ENCODE measurements around the gene BACE2.
"Not testable (repeated sequence)": the region's sequence is repeated elsewhere in the genome, so short reads cannot be mapped to it uniquely, and the experiment has no call there.

The BACE2 gene

GRCh38 chr21:41189150-41189745 lies 21.3 kb downstream of the BACE2 start:
- no peak for TF ChIP-seq CTCF (IDR thresholded peaks at IDR 0.05)
- Histone ChIP-seq H3K36me3 (no peaks in the 10 kb centered on the region), H3K27ac (no peak overlapping the region), H3K27me3 (no peaks in the 10 kb centered on the region), H3K4me3 (ENCODE audit: low read depth in 1 of 2, low read length in 1 of 2) (no peak overlapping the region), H3K9me3 (no peaks in the 10 kb centered on the region), H3K4me1 (ENCODE audit: control insufficient read depth in 1 of 2, insufficient read depth in 1 of 2, low read depth in 1 of 2, low read length in 1 of 2) (no peaks in the 10 kb centered on the region)

- H3K4me3 ChIP-seq (ENCODE audit: low read depth in 1 of 2, low read length in 1 of 2); H3K27me3 ChIP-seq; H3K36me3 ChIP-seq; H3K4me1 ChIP-seq (ENCODE audit: control insufficient read depth in 1 of 2, insufficient read depth in 1 of 2, low read depth in 1 of 2, low read length in 1 of 2); H3K9me3 ChIP-seq; H3K27ac ChIP-seq: not testable (repeated sequence)
Observed at GRCh38 chr21:41192552-41192951, 24.6 kb downstream of the BACE2 start.

- TF ChIP-seq CTCF (IDR thresholded peaks at IDR 0.05), result no peak
- Histone ChIP-seq H3K27ac (no peak overlapping the region), H3K27me3 (no peaks in the 10 kb centered on the region), H3K9me3 (no peaks in the 10 kb centered on the region), H3K36me3 (no peaks in the 10 kb centered on the region), H3K4me3 (ENCODE audit: low read depth in 1 of 2, low read length in 1 of 2) (no peak overlapping the region), H3K4me1 (ENCODE audit: control insufficient read depth in 1 of 2, insufficient read depth in 1 of 2, low read depth in 1 of 2, low read length in 1 of 2) (no peaks in the 10 kb centered on the region)
Observed at GRCh38 chr21:41195311-41195710, 27.4 kb downstream of the BACE2 start.

- Histone ChIP-seq H3K36me3 (no peaks in the 10 kb centered on the region), H3K9me3 (no peaks in the 10 kb centered on the region), H3K4me3 (ENCODE audit: low read depth in 1 of 2, low read length in 1 of 2) (no peak overlapping the region), H3K4me1 (ENCODE audit: control insufficient read depth in 1 of 2, insufficient read depth in 1 of 2, low read depth in 1 of 2, low read length in 1 of 2) (no peaks in the 10 kb centered on the region), H3K27ac (no peak overlapping the region), H3K27me3 (no peaks in the 10 kb centered on the region)
- no peak for TF ChIP-seq CTCF (IDR thresholded peaks at IDR 0.05)
Observed at GRCh38 chr21:41196993-41197392, 29.0 kb downstream of the BACE2 start.

- no peak for TF ChIP-seq CTCF (IDR thresholded peaks at IDR 0.05)
- Histone ChIP-seq H3K9me3 (no peaks in the 10 kb centered on the region), H3K27ac (no peak overlapping the region), H3K36me3 (no peaks in the 10 kb centered on the region), H3K4me1 (ENCODE audit: control insufficient read depth in 1 of 2, insufficient read depth in 1 of 2, low read depth in 1 of 2, low read length in 1 of 2) (no peaks in the 10 kb centered on the region), H3K4me3 (ENCODE audit: low read depth in 1 of 2, low read length in 1 of 2) (no peak overlapping the region), H3K27me3 (no peaks in the 10 kb centered on the region)
Observed at GRCh38 chr21:41197582-41197981, 29.6 kb downstream of the BACE2 start.

- not testable (repeated sequence) for H3K4me3 ChIP-seq (ENCODE audit: low read depth in 1 of 2, low read length in 1 of 2); H3K27ac ChIP-seq; H3K27me3 ChIP-seq; H3K4me1 ChIP-seq (ENCODE audit: control insufficient read depth in 1 of 2, insufficient read depth in 1 of 2, low read depth in 1 of 2, low read length in 1 of 2); H3K36me3 ChIP-seq; H3K9me3 ChIP-seq
Observed at GRCh38 chr21:41198647-41199046, 30.7 kb downstream of the BACE2 start.

- H3K36me3 ChIP-seq, result no peaks in the 10 kb centered on the region
- no peaks in the 10 kb centered on the region for H3K9me3 ChIP-seq
- H3K4me3 ChIP-seq (ENCODE audit: low read depth in 1 of 2, low read length in 1 of 2), result no peak overlapping the region
- H3K27ac ChIP-seq, result no peak overlapping the region
- no peaks in the 10 kb centered on the region for H3K27me3 ChIP-seq
- TF ChIP-seq CTCF (IDR thresholded peaks at IDR 0.05), result no peak
- H3K4me1 ChIP-seq (ENCODE audit: control insufficient read depth in 1 of 2, insufficient read depth in 1 of 2, low read depth in 1 of 2, low read length in 1 of 2), result no peaks in the 10 kb centered on the region
Observed at GRCh38 chr21:41199123-41199522, 31.2 kb downstream of the BACE2 start.
